GM12878 (cell line): ENCODE results near the gene FAM20A. TPM values are rescaled to one million over a fixed set of nuclear protein-coding genes. Genes with fewer than 3 reads are reported as not detected.
A peak's percentile ranks its signal among the peaks of the same experiment; 100 is the strongest.

Experiments used
- CEBPB ChIP-seq, 2 experiments: fragments of 150-350 bp in 1 of 2; IDR thresholded peaks; 2 replicates each; pipeline ENCODE4 v1.6.1; 2012 to 2014; ENCODE audit warnings: low read depth in 2 of 2, low read length in 2 of 2, borderline replicate concordance in 1 of 2, inconsistent platforms in 1 of 2
- EGR1 ChIP-seq, 2 experiments: IDR thresholded peaks; 1 replicate in 1 of 2; 2 replicates in 1 of 2; pipeline ENCODE4 v1.6.1; 2011 to 2012; ENCODE audit warnings: low read depth in 2 of 2, low read length in 2 of 2, borderline replicate concordance in 1 of 2, mild to moderate bottlenecking in 1 of 2, moderate library complexity in 1 of 2
- HDAC2 ChIP-seq: fragments of 200-600 bp; sonication (generic); IDR thresholded peaks from 2 replicates; pipeline ENCODE4 v1.6.1; 2017
- IKZF1 ChIP-seq: fragments of 450-650 bp; conservative IDR thresholded peaks from 2 replicates; pipeline ENCODE4 v1.6.1; 2017; ENCODE audit warnings: antibody characterized with exemption, mild to moderate bottlenecking
- IRF4 ChIP-seq: IDR thresholded peaks from 2 replicates; pipeline ENCODE4 v1.6.1; 2011; ENCODE audit warnings: low read depth, low read length
- MEF2B ChIP-seq: fragments of 450-650 bp; IDR thresholded peaks from 2 replicates; pipeline ENCODE4 v1.6.1; 2018; ENCODE audit warnings: mild to moderate bottlenecking, moderate library complexity; ENCODE audit not compliant: partially characterized antibody, poor library complexity, severe bottlenecking
- MTA2 ChIP-seq: fragments of 450-650 bp; IDR thresholded peaks from 2 replicates; pipeline ENCODE4 v1.6.1; 2016; ENCODE audit warnings: low read depth, mild to moderate bottlenecking, moderate library complexity
- SMARCA5 ChIP-seq: fragments of 450-650 bp; IDR thresholded peaks from 2 replicates; pipeline ENCODE4 v1.6.1; 2017; ENCODE audit warnings: mild to moderate bottlenecking
- SP1 ChIP-seq: IDR thresholded peaks from one replicate; pipeline ENCODE4 v1.6.1; 2011; ENCODE audit warnings: low read depth, low read length
- TAF1 ChIP-seq: IDR thresholded peaks from 2 replicates; pipeline ENCODE4 v1.6.1; 2011; ENCODE audit warnings: mild to moderate bottlenecking, low read depth, low read length, borderline replicate concordance
- YY1 ChIP-seq: IDR thresholded peaks from 2 replicates; pipeline ENCODE4 v1.6.1; 2011; ENCODE audit warnings: low read depth, mild to moderate bottlenecking, low read length
- polyA plus RNA-seq, 11 experiments: library from polyadenylated mRNA; depleted of rRNA in 4 of 11; unstranded in 6 of 11; stranded (reverse) in 5 of 11; fragments of >200 nt; fragmentation: Nextera tagmentation in 4 of 11; fragmentation: Illumina TruSeq in 1 of 11; extraction: Ambion mirVana in 4 of 11; extraction: Trizol in 1 of 11; gene quantifications; 1 replicate in 1 of 11; 2 replicates in 10 of 11; pipeline versions ENCODE4 v1.2.1 to v1.2.3, GENCODE V29; 2011 to 2016; ENCODE audit warnings: inconsistent platforms in 2 of 11, missing spikeins in 2 of 11, low read depth in 1 of 11
- total RNA-seq, 4 experiments: library from RNA; depleted of rRNA in 3 of 4; stranded (reverse); fragments of >200 nt in 3 of 4; fragmentation: Illumina TruSeq in 1 of 4; extraction: Trizol in 1 of 4; gene quantifications; 2 replicates each; pipeline versions ENCODE4 v1.2.1 to v1.2.3, GENCODE V29; 2013 to 2021
- TF ChIP-seq, protein P1 (sequence below): IDR thresholded peaks from 2 replicates; pipeline ENCODE4 v1.6.1; 2012; ENCODE audit warnings: mild to moderate bottlenecking, low read depth, low read length
- TF ChIP-seq, protein P2 (sequence below): IDR thresholded peaks from 2 replicates; pipeline ENCODE4 v1.6.1; 2012; ENCODE audit warnings: low read depth, low read length, improper control_type of control experiment
- TF ChIP-seq, protein P3 (sequence below): fragments of 450-650 bp; IDR thresholded peaks from 2 replicates; pipeline ENCODE4 v1.6.1; 2016; ENCODE audit warnings: mild to moderate bottlenecking, moderate library complexity, borderline replicate concordance
- TF ChIP-seq, protein P4 (sequence below): fragments of 450-650 bp; IDR thresholded peaks from 2 replicates; pipeline ENCODE4 v1.6.1; 2017; ENCODE audit warnings: mild to moderate bottlenecking, moderate library complexity
- TF ChIP-seq, protein P5 (sequence below): fragments of 450-650 bp; IDR thresholded peaks from 2 replicates; pipeline ENCODE4 v1.6.1; 2014; ENCODE audit warnings: mild to moderate bottlenecking

The FAM20A gene
- total and polyA plus RNA-seq, 10 of the 15 experiments (the other 5 are each of a cell fraction or from before 2014, with no cell fraction given), result 0.13 TPM; not detected in 9

DNA sequence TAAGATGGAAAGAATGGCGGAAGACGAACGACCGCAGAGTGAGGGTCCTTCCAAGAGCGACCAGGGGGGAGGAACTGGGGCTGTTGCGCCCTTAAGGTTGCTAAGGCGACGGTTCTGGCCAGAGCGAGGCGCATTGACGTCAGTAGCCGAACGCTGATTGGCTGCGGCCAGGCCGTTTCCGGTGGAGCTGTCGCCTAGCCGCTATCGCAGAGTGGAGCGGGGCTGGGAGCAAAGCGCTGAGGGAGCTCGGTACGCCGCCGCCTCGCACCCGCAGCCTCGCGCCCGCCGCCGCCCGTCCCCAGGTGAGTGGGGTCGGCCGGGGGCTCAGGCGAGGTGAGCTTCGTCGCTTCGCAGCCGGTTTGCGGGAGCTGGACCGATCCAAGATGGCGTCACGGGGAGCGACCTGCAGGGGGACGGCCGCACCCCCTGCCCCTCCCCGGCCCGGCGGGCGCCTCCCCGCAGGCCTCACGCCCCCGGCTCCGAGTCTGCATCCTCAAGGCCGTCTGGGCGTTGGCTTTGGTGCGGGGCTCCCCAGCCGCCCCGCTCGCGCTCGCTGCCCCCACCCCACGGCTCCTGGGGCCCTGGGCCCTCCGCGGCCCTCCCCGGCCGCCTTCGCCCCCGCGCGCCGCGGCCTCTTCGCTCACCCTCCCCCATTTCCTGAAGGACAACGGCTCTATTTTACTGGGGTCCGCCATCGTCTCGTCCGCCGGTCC lies 88.8 kb downstream of the FAM20A start, which contains the start of gene PRKAR1A (continued):
- TF ChIP-seq, protein P1, sequence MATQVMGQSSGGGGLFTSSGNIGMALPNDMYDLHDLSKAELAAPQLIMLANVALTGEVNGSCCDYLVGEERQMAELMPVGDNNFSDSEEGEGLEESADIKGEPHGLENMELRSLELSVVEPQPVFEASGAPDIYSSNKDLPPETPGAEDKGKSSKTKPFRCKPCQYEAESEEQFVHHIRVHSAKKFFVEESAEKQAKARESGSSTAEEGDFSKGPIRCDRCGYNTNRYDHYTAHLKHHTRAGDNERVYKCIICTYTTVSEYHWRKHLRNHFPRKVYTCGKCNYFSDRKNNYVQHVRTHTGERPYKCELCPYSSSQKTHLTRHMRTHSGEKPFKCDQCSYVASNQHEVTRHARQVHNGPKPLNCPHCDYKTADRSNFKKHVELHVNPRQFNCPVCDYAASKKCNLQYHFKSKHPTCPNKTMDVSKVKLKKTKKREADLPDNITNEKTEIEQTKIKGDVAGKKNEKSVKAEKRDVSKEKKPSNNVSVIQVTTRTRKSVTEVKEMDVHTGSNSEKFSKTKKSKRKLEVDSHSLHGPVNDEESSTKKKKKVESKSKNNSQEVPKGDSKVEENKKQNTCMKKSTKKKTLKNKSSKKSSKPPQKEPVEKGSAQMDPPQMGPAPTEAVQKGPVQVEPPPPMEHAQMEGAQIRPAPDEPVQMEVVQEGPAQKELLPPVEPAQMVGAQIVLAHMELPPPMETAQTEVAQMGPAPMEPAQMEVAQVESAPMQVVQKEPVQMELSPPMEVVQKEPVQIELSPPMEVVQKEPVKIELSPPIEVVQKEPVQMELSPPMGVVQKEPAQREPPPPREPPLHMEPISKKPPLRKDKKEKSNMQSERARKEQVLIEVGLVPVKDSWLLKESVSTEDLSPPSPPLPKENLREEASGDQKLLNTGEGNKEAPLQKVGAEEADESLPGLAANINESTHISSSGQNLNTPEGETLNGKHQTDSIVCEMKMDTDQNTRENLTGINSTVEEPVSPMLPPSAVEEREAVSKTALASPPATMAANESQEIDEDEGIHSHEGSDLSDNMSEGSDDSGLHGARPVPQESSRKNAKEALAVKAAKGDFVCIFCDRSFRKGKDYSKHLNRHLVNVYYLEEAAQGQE, result no peak
- peak; percentile 95 for TF ChIP-seq YY1
- TF ChIP-seq MTA2, result no peak; the same call in 1 of the 2 replicates
- peak; percentile 64 for TF ChIP-seq MEF2B
- TF ChIP-seq HDAC2, result no peak
- 0 out of 2 replicates have a peak, but pooled peaks have one; percentile 41 for TF ChIP-seq IRF4
- TF ChIP-seq, protein P2, sequence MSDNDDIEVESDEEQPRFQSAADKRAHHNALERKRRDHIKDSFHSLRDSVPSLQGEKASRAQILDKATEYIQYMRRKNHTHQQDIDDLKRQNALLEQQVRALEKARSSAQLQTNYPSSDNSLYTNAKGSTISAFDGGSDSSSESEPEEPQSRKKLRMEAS, result peak; percentile 5; the same call in 1 of the 2 replicates
- TF ChIP-seq, protein P3, sequence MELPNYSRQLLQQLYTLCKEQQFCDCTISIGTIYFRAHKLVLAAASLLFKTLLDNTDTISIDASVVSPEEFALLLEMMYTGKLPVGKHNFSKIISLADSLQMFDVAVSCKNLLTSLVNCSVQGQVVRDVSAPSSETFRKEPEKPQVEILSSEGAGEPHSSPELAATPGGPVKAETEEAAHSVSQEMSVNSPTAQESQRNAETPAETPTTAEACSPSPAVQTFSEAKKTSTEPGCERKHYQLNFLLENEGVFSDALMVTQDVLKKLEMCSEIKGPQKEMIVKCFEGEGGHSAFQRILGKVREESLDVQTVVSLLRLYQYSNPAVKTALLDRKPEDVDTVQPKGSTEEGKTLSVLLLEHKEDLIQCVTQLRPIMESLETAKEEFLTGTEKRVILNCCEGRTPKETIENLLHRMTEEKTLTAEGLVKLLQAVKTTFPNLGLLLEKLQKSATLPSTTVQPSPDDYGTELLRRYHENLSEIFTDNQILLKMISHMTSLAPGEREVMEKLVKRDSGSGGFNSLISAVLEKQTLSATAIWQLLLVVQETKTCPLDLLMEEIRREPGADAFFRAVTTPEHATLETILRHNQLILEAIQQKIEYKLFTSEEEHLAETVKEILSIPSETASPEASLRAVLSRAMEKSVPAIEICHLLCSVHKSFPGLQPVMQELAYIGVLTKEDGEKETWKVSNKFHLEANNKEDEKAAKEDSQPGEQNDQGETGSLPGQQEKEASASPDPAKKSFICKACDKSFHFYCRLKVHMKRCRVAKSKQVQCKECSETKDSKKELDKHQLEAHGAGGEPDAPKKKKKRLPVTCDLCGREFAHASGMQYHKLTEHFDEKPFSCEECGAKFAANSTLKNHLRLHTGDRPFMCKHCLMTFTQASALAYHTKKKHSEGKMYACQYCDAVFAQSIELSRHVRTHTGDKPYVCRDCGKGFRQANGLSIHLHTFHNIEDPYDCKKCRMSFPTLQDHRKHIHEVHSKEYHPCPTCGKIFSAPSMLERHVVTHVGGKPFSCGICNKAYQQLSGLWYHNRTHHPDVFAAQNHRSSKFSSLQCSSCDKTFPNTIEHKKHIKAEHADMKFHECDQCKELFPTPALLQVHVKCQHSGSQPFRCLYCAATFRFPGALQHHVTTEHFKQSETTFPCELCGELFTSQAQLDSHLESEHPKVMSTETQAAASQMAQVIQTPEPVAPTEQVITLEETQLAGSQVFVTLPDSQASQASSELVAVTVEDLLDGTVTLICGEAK, result peak; percentile 80; the same call in 1 of the 2 replicates
- TF ChIP-seq, protein P4, sequence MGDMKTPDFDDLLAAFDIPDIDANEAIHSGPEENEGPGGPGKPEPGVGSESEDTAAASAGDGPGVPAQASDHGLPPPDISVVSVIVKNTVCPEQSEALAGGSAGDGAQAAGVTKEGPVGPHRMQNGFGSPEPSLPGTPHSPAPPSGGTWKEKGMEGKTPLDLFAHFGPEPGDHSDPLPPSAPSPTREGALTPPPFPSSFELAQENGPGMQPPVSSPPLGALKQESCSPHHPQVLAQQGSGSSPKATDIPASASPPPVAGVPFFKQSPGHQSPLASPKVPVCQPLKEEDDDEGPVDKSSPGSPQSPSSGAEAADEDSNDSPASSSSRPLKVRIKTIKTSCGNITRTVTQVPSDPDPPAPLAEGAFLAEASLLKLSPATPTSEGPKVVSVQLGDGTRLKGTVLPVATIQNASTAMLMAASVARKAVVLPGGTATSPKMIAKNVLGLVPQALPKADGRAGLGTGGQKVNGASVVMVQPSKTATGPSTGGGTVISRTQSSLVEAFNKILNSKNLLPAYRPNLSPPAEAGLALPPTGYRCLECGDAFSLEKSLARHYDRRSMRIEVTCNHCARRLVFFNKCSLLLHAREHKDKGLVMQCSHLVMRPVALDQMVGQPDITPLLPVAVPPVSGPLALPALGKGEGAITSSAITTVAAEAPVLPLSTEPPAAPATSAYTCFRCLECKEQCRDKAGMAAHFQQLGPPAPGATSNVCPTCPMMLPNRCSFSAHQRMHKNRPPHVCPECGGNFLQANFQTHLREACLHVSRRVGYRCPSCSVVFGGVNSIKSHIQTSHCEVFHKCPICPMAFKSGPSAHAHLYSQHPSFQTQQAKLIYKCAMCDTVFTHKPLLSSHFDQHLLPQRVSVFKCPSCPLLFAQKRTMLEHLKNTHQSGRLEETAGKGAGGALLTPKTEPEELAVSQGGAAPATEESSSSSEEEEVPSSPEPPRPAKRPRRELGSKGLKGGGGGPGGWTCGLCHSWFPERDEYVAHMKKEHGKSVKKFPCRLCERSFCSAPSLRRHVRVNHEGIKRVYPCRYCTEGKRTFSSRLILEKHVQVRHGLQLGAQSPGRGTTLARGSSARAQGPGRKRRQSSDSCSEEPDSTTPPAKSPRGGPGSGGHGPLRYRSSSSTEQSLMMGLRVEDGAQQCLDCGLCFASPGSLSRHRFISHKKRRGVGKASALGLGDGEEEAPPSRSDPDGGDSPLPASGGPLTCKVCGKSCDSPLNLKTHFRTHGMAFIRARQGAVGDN, result peak; percentile 60; the same call in 1 of the 2 replicates
- peak; percentile 31 for TF ChIP-seq IKZF1
- TF ChIP-seq SMARCA5, result 0 out of 2 replicates have a peak, but pooled peaks have one; percentile 67
- peak; percentile 70 for TF ChIP-seq SP1
- TF ChIP-seq, protein P5, sequence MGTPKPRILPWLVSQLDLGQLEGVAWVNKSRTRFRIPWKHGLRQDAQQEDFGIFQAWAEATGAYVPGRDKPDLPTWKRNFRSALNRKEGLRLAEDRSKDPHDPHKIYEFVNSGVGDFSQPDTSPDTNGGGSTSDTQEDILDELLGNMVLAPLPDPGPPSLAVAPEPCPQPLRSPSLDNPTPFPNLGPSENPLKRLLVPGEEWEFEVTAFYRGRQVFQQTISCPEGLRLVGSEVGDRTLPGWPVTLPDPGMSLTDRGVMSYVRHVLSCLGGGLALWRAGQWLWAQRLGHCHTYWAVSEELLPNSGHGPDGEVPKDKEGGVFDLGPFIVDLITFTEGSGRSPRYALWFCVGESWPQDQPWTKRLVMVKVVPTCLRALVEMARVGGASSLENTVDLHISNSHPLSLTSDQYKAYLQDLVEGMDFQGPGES, result 0 out of 2 replicates have a peak, but pooled peaks have one; percentile 10
- peak in 1 of 2 experiments; percentile 88; a peak in 1 of 3 replicates for TF ChIP-seq EGR1 (IDR thresholded peaks at IDR 0.05; ENCODE audit: borderline replicate concordance in 1 of 2, low read depth in 2 of 2, low read length in 2 of 2)
- no peak for TF ChIP-seq CEBPB (IDR thresholded peaks at IDR 0.05; ENCODE audit: borderline replicate concordance in 1 of 2, low read depth in 2 of 2, low read length in 2 of 2)
- TF ChIP-seq TAF1, result peak; percentile 64
